DND-41 (cell line): Measurements from ENCODE around the gene CYB5B.

Experiments used
- EZH2 ChIP-seq: IDR thresholded peaks from 3 replicates; pipeline ENCODE4 v1.6.1; 2012; ENCODE audit warnings: borderline replicate concordance, low read depth, mild to moderate bottlenecking, moderate library complexity, low read length, inconsistent platforms; ENCODE audit not compliant: severe bottlenecking
- TF ChIP-seq, protein P1 (sequence below): IDR thresholded peaks from 2 replicates; pipeline ENCODE4 v1.5.1; 2012; ENCODE audit warnings: borderline replicate concordance, low read length, moderate library complexity, mild to moderate bottlenecking; ENCODE audit not compliant: poor library complexity, severe bottlenecking; ENCODE audit errors: extremely low read depth

DNA sequence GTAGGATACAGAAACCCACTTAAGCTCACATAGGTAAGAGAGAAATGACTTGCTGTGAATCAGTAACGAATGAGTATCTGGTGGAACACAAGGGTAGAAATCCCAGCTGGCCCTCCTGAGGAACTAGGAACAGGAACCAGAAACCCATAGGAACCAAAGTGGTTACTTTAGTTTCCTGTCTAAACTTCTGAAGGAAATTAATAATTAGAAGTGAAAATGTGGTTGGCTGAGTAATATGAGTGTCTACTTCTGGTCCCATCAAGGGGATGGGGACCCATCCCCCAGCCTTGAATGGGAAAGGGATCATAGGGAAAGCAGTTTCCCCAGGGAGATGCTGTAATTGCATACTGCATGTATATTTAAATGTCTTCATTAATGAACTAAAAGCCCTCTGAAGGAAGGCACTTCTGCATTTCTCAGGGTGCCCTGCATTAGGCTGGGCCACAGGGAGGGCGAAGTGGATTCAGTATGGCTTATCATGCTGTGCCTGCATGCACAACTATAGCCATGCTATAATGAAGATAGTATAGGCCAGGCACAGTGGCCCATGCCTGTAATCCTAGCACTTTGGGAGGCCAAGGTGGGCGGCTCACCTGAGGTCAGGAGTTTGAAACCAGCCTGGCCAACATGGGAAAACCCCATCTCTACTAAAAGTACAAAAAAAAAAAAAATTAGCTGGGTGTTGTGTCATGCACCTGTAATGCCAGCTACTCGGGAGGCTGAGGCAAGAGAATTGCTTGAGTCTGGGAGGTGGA lies 45.6 kb downstream of the CYB5B start:
- TF ChIP-seq, protein P1, sequence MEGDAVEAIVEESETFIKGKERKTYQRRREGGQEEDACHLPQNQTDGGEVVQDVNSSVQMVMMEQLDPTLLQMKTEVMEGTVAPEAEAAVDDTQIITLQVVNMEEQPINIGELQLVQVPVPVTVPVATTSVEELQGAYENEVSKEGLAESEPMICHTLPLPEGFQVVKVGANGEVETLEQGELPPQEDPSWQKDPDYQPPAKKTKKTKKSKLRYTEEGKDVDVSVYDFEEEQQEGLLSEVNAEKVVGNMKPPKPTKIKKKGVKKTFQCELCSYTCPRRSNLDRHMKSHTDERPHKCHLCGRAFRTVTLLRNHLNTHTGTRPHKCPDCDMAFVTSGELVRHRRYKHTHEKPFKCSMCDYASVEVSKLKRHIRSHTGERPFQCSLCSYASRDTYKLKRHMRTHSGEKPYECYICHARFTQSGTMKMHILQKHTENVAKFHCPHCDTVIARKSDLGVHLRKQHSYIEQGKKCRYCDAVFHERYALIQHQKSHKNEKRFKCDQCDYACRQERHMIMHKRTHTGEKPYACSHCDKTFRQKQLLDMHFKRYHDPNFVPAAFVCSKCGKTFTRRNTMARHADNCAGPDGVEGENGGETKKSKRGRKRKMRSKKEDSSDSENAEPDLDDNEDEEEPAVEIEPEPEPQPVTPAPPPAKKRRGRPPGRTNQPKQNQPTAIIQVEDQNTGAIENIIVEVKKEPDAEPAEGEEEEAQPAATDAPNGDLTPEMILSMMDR = no peak
- no peak for TF ChIP-seq EZH2
